H1 (cell line): Measurements from ENCODE around the gene ZNF414. TPM values are rescaled to one million over a fixed set of nuclear protein-coding genes. Genes with fewer than 3 reads are reported as not detected.

Source experiments
- CTCF ChIA-PET: fragments of 300-600 bp; sonication (Branson Sonifier 250); formaldehyde crosslinking; loops from one replicate; lab custom pipeline; 2021; ENCODE audit not compliant: partially characterized antibody; lab: Charles Lee
- POLR2A ChIA-PET: fragments of 300-600 bp; sonication (Branson Sonifier 250); formaldehyde crosslinking; loops from one replicate; lab custom pipeline; 2021; ENCODE audit warnings: inconsistent platforms; ENCODE audit not compliant: partially characterized antibody; lab: Charles Lee
- DNase-seq, 2 experiments: peaks; one replicate each; pipeline versions ENCODE4 v3.0.0 to v3.0.0-alpha.2; 2010 to 2022; ENCODE audit warnings: low spot score in 2 of 2, low read depth in 1 of 2, mixed read lengths in 1 of 2
- FAIRE-seq: peaks from 2 replicates; lab custom pipeline; 2011; peaks lifted over from hg19 to GRCh38; lab: Jason Lieb, UNC
- H2AFZ ChIP-seq: 2 replicates; pipeline ENCODE4 v1.8.1; 2012; ENCODE audit warnings: low read length, inconsistent platforms
- H2AK5ac ChIP-seq: 2 replicates; pipeline ENCODE4 v1.6.1; 2013; ENCODE audit warnings: low read depth, low read length
- H2BK120ac ChIP-seq: replicated peaks from 2 replicates; pipeline ENCODE3; 2013; ENCODE audit warnings: low read depth, low read length, inconsistent platforms
- H2BK12ac ChIP-seq: 2 replicates; pipeline ENCODE4 v1.6.1; 2013; ENCODE audit warnings: low read depth, low read length
- H2BK15ac ChIP-seq: 2 replicates; pipeline ENCODE4 v1.6.1; 2013; ENCODE audit warnings: low read length
- H2BK20ac ChIP-seq: 2 replicates; pipeline ENCODE4 v1.6.1; 2013; ENCODE audit warnings: low read length
- H2BK5ac ChIP-seq: 2 replicates; pipeline ENCODE4 v1.6.1; 2013; ENCODE audit warnings: low read depth, low read length
- H3K14ac ChIP-seq: 2 replicates; pipeline ENCODE4 v1.6.1; 2013; ENCODE audit warnings: inconsistent platforms; ENCODE audit not compliant: insufficient read length
- H3K18ac ChIP-seq: 2 replicates; pipeline ENCODE4 v1.6.1; 2013; ENCODE audit warnings: low read length; ENCODE audit errors: extremely low read depth
- H3K23ac ChIP-seq: 2 replicates; pipeline ENCODE4 v1.6.1; 2013; ENCODE audit warnings: inconsistent platforms; ENCODE audit not compliant: insufficient read length
- H3K23me2 ChIP-seq: 2 replicates; pipeline ENCODE4 v1.6.1; 2013; ENCODE audit warnings: low read depth, low read length
- H3K27ac ChIP-seq: 2 replicates; pipeline ENCODE4 v1.6.1; 2011; ENCODE audit warnings: low read depth, low read length, inconsistent platforms
- H3K27me3 ChIP-seq, 4 experiments: replicated peaks in 1 of 4; 1 replicate in 1 of 4; 2 replicates in 3 of 4; pipeline versions ENCODE4 v1.6.1 to v1.8.1; 2011 to 2013; ENCODE audit warnings: low read length in 3 of 4, mild to moderate bottlenecking in 3 of 4, inconsistent platforms in 2 of 4, mixed read lengths in 2 of 4, moderate library complexity in 1 of 4; ENCODE audit not compliant: control insufficient read depth in 3 of 4, insufficient read depth in 3 of 4; ENCODE audit errors: extremely low read depth in 1 of 4
- H3K36me3 ChIP-seq, 4 experiments: 2 replicates each; pipeline versions ENCODE4 v1.6.1 to v1.8.1; 2011 to 2013; ENCODE audit warnings: mild to moderate bottlenecking in 4 of 4, low read length in 3 of 4, moderate library complexity in 2 of 4, control low read depth in 1 of 4, inconsistent platforms in 1 of 4; ENCODE audit not compliant: insufficient read depth in 4 of 4, control insufficient read depth in 2 of 4
- H3K4ac ChIP-seq: replicated peaks from 2 replicates; pipeline ENCODE3; 2013; ENCODE audit warnings: low read length, low read depth, mixed read lengths, inconsistent platforms; ENCODE audit not compliant: insufficient read length
- H3K4me1 ChIP-seq, 4 experiments: replicated peaks in 1 of 4; 1 replicate in 1 of 4; 2 replicates in 3 of 4; pipeline versions ENCODE4 v1.6.1 to v1.8.1; 2011 to 2013; ENCODE audit warnings: low read length in 3 of 4, inconsistent platforms in 2 of 4, mixed read lengths in 1 of 4; ENCODE audit not compliant: insufficient read depth in 4 of 4, control insufficient read depth in 3 of 4
- H3K4me2 ChIP-seq, 2 experiments: 2 replicates each; pipeline versions ENCODE4 v1.6.1 to v1.8.1; 2011 to 2013; ENCODE audit warnings: low read depth in 2 of 2, low read length in 2 of 2, control low read depth in 1 of 2, inconsistent platforms in 1 of 2, mild to moderate bottlenecking in 1 of 2; ENCODE audit not compliant: insufficient read depth in 1 of 2
- H3K4me3 ChIP-seq, 4 experiments: fragments of 200-600, 300-600 bp in 1 of 4; sonication (generic), shearing (Covaris generic), sonication (Bioruptor Twin) in 1 of 4; 2 replicates each; pipeline versions ENCODE4 v1.5.1 to v1.8.1; 2011 to 2016; ENCODE audit warnings: low read length in 4 of 4, low read depth in 3 of 4, control low read depth in 2 of 4, inconsistent platforms in 2 of 4, mild to moderate bottlenecking in 2 of 4, mixed read lengths in 1 of 4, moderate library complexity in 1 of 4; ENCODE audit not compliant: insufficient read depth in 2 of 4; ENCODE audit errors: extremely low read depth in 1 of 4
- H3K56ac ChIP-seq: replicated peaks from 2 replicates; pipeline ENCODE3; 2013; ENCODE audit warnings: low read depth, mild to moderate bottlenecking, mixed read lengths, low read length, inconsistent platforms; ENCODE audit not compliant: insufficient read length
- H3K79me1 ChIP-seq: 2 replicates; pipeline ENCODE4 v1.6.1; 2013; ENCODE audit warnings: low read depth, low read length, control low read depth
- H3K79me2 ChIP-seq, 2 experiments: 2 replicates each; pipeline versions ENCODE4 v1.6.1 to v1.8.1; 2012 to 2013; ENCODE audit warnings: low read length in 2 of 2, mild to moderate bottlenecking in 2 of 2, inconsistent platforms in 1 of 2; ENCODE audit not compliant: insufficient read depth in 2 of 2, control insufficient read depth in 1 of 2
- H3K9ac ChIP-seq, 4 experiments: replicated peaks in 1 of 4; 1 replicate in 1 of 4; 2 replicates in 3 of 4; pipeline versions ENCODE4 v1.6.1 to v1.8.1; 2011 to 2013; ENCODE audit warnings: low read depth in 3 of 4, low read length in 3 of 4, control low read depth in 2 of 4, mild to moderate bottlenecking in 2 of 4, moderate library complexity in 2 of 4, inconsistent platforms in 1 of 4; ENCODE audit errors: extremely low read depth in 1 of 4
- H3K9me3 ChIP-seq, 2 experiments: 2 replicates each; pipeline versions ENCODE4 v1.6.1 to v1.8.1; 2012 to 2013; ENCODE audit warnings: mild to moderate bottlenecking in 2 of 2, moderate library complexity in 2 of 2, control low read depth in 1 of 2, inconsistent platforms in 1 of 2, low read depth in 1 of 2, low read length in 1 of 2, mixed read lengths in 1 of 2; ENCODE audit not compliant: insufficient read depth in 2 of 2
- H4K20me1 ChIP-seq, 2 experiments: replicated peaks in 1 of 2; 2 replicates each; pipeline versions ENCODE3 to v1.8.1; 2011 to 2013; ENCODE audit warnings: inconsistent platforms in 2 of 2, low read length in 2 of 2, mild to moderate bottlenecking in 1 of 2; ENCODE audit not compliant: insufficient read depth in 2 of 2, control insufficient read depth in 1 of 2
- H4K5ac ChIP-seq: 2 replicates; pipeline ENCODE4 v1.6.1; 2013; ENCODE audit warnings: low read length, low read depth, mixed read lengths, inconsistent platforms; ENCODE audit not compliant: insufficient read length
- H4K8ac ChIP-seq: 2 replicates; pipeline ENCODE4 v1.8.0; 2013; ENCODE audit warnings: mild to moderate bottlenecking, moderate library complexity, low read length, inconsistent platforms; ENCODE audit not compliant: insufficient read depth; ENCODE audit errors: extremely low read depth
- H4K91ac ChIP-seq: replicated peaks from 2 replicates; pipeline ENCODE3; 2013; ENCODE audit warnings: low read length, mixed read lengths, inconsistent platforms; ENCODE audit not compliant: insufficient read length
- CREB1 ChIP-seq: IDR thresholded peaks from 2 replicates; pipeline ENCODE4 v1.6.1; 2012; ENCODE audit warnings: inconsistent platforms
- KDM5A ChIP-seq: fragments of 200-600 bp; IDR thresholded peaks from 2 replicates; pipeline ENCODE4 v1.7.1; 2012; ENCODE audit warnings: mild to moderate bottlenecking, low read length, inconsistent platforms, mixed read lengths
- POLR2AphosphoS5 ChIP-seq: IDR thresholded peaks from 2 replicates; pipeline ENCODE4 v1.6.1; 2011; ENCODE audit warnings: low read depth, low read length
- SIN3A ChIP-seq, 2 experiments: IDR thresholded peaks in 1 of 2; conservative IDR thresholded peaks in 1 of 2; 2 replicates each; pipeline ENCODE4 v1.6.1; 2011 to 2012; ENCODE audit warnings: low read length in 2 of 2, improper control_type of control experiment in 1 of 2, low read depth in 1 of 2, mild to moderate bottlenecking in 1 of 2
- SIRT6 ChIP-seq: IDR thresholded peaks from one replicate; pipeline ENCODE4 v1.7.1; 2012; ENCODE audit warnings: low read length, inconsistent platforms
- SUZ12 ChIP-seq: fragments of 200-600 bp; sonication (generic); IDR thresholded peaks from 2 replicates; pipeline ENCODE4 v1.6.1; 2012; ENCODE audit warnings: mild to moderate bottlenecking, inconsistent platforms, low read length, moderate library complexity, mixed read lengths
- TAF7 ChIP-seq: optimal IDR thresholded peaks from 2 replicates; pipeline ENCODE3; 2011; ENCODE audit warnings: low read depth, mild to moderate bottlenecking, inconsistent platforms, low read length, moderate library complexity, borderline replicate concordance
- WGBS, 2 experiments: shearing (Covaris generic) in 1 of 2; methylation state at CpG; one replicate each; pipeline versions ENCODE4 v1.1.6 to v1.1.7; 2013 to 2015; ENCODE audit warnings: low lambda C conversion rate in 2 of 2, mixed read lengths in 2 of 2, inconsistent platforms in 1 of 2, low coverage in 1 of 2, missing lambda C conversion rate in 1 of 2; ENCODE audit not compliant: insufficient replicate concordance in 2 of 2, insufficient coverage in 1 of 2, insufficient read length in 1 of 2; ENCODE audit errors: extremely low coverage in 1 of 2, missing lambda C conversion rate in 1 of 2; 5-methylcytosine and 5-hydroxymethylcytosine counted together
- polyA plus RNA-seq, 7 experiments: library from polyadenylated mRNA; depleted of rRNA in 3 of 7; stranded (reverse) in 5 of 7; unstranded in 2 of 7; fragments of >200 nt in 5 of 7; fragments of 200-250 nt in 2 of 7; gene quantifications; 1 replicate in 5 of 7; 2 replicates in 1 of 7; 4 replicates in 1 of 7; pipeline versions ENCODE4 v1.2.1 to v1.2.3, GENCODE V29; 2011 to 2013; ENCODE audit warnings: missing spikeins in 2 of 7, mixed read lengths in 2 of 7
- total RNA-seq: library from RNA; stranded (reverse); fragmentation: NEBNext Ultra II Directional; extraction: Animal tissue kit (Norgen Biotek cat#: 25700); gene quantifications from 2 replicates; pipeline ENCODE4 v1.2.1, GENCODE V29; 2021
- TF ChIP-seq, protein P1 (sequence below): IDR thresholded peaks from 2 replicates; pipeline ENCODE4 v1.6.1; 2012; ENCODE audit warnings: inconsistent platforms

ZNF414 gene
- total and polyA plus RNA-seq, 2 of the 8 experiments (the other 6 are each of a cell fraction or from before 2014, with no cell fraction given): 9.7 to 26.8 TPM

DNA sequence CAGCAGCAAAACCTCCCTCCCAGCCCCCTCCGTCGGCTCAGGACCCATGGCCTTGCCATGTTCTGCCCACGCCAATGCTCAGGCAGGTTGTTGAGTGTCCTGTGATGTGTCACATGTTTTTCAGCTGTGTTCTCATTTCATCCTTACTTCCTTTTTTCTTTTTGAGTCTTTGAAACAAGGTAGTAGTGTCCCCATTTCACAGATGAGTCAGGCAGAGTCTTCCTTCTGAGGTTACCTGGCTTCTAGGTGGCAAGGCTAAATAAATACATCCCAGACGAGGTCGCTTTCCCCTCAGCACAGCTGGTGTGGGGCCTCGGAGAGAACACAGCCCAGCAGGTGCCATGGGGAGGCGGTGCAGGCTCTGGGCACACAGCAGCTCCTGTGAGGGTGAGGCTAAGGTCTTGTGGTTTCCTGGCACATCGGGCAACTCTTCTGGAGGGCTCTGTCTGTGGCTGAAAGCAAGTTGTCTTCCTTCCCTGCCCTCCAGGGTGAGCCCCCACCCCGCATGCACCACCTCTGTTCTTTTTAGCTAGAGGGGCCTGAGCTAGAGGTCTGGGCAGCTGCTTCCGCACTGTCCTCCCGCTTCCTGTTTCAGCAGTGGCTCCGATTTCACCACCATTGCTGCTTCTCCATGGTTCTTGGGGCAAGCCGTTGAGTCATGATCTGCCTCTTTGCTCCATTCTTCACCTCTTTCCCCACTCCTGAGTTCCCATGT, 26.7 kb downstream of the ZNF414 start:
- no peak overlapping the region for H3K18ac ChIP-seq
- H3K36me3 ChIP-seq: peaks cover 28 to 66% (median 50%) of the 10 kb centered on the region in 4 experiments
- TF ChIP-seq, protein P1, sequence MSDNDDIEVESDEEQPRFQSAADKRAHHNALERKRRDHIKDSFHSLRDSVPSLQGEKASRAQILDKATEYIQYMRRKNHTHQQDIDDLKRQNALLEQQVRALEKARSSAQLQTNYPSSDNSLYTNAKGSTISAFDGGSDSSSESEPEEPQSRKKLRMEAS: no peak
- TF ChIP-seq TAF7 (no peak), SIN3A (conservative IDR thresholded peaks at IDR 0.05 in 1 of 2, IDR thresholded peaks at IDR 0.05 in 1 of 2; ENCODE audit: low read depth in 1 of 2, low read length in 2 of 2) (no peak), POLR2AphosphoS5 (peak; percentile 29; the same call in 1 of the 2 replicates), SIRT6 (no peak), CREB1 (no peak), KDM5A (no peak), SUZ12 (no peak)
- H3K27me3 ChIP-seq: no peaks in the 10 kb centered on the region
- H4K5ac ChIP-seq: no peak overlapping the region
- no peak for DNase-seq
- no peak overlapping the region for H4K91ac ChIP-seq
- no peak overlapping the region for H3K9ac ChIP-seq
- FAIRE-seq: no peak
- no peak overlapping the region for H3K4ac ChIP-seq
- H3K27ac ChIP-seq: no peak overlapping the region
- no peak overlapping the region for H2AK5ac ChIP-seq
- no peak overlapping the region for H2AFZ ChIP-seq
- H3K79me1 ChIP-seq: peaks cover 10% of the 10 kb centered on the region; the same call in 1 of the 2 replicates
- H3K9me3 ChIP-seq: no peaks in the 10 kb centered on the region
- no peak overlapping the region for H2BK5ac ChIP-seq
- H2BK12ac ChIP-seq: no peak overlapping the region
- H4K20me1 ChIP-seq: peaks cover 9 to 39% of the 10 kb centered on the region in 2 experiments
- H3K14ac ChIP-seq: no peak overlapping the region
- no peak overlapping the region for H2BK120ac ChIP-seq
- no peak overlapping the region for H3K4me3 ChIP-seq
- 97% methylated on average over 13 of the region's 13 CpGs; no CpG with 5 or more reads in 1 of the 2 experiments for WGBS, 2 experiments
- no peak overlapping the region for H2BK15ac ChIP-seq
- no peak overlapping the region for H2BK20ac ChIP-seq
- no peak overlapping the region for H3K4me2 ChIP-seq
- no peak overlapping the region for H3K23ac ChIP-seq
- CTCF ChIA-PET: interaction anchor here (0.8 to 1.8 kb wide), 7 partner anchors 8 to 92 kb away, joined by 3 to 5 read pairs (median 3); no protein-coding TSS in a partner anchor
- POLR2A ChIA-PET: interaction anchor here (0.8 to 2.7 kb wide), 9 partner anchors 8 to 97 kb away, joined by 3 to 11 read pairs (median 4); partner anchors contain the start of genes PRAM1 and RAB11B
- no peaks in the 10 kb centered on the region for H3K23me2 ChIP-seq
- no peak overlapping the region for H3K56ac ChIP-seq
- H3K4me1 ChIP-seq: peaks cover 0 to 2% (median 0%) of the 10 kb centered on the region in 4 experiments; a peak in 1 of 7 replicates
- peak overlapping the region; percentile 7; the same call in 1 of the 2 replicates for H4K8ac ChIP-seq
- H3K79me2 ChIP-seq: peaks cover 0 to 23% of the 10 kb centered on the region in 2 experiments; a peak in 2 of 4 replicates
